Right atrium auricular region (tissue), 2 donors: ENCODE results near the gene LLGL1. TPM values are rescaled to one million over a fixed set of nuclear protein-coding genes. Genes with fewer than 3 reads are reported as not detected.

Experiments used
- DNase-seq: peaks from one replicate; pipeline ENCODE4 v3.0.0-alpha.2; 2019; ENCODE audit warnings: low spot score
- H3K27ac ChIP-seq, 2 donors: fragments of 200-600 bp; sonication (generic); 1 replicate in 1 of 2; 2 replicates in 1 of 2; pipeline ENCODE4 v1.5.1; 2016 to 2019
- H3K27me3 ChIP-seq, 2 donors: fragments of 200-600 bp; sonication (generic); one replicate each; pipeline versions ENCODE4 v1.5.1 to v1.6.0; 2017 to 2019
- H3K36me3 ChIP-seq: fragments of 200-600 bp; sonication (generic); one replicate; pipeline ENCODE4 v1.5.1; 2016
- H3K4me1 ChIP-seq, 2 donors: fragments of 200-600 bp; sonication (generic); one replicate each; pipeline versions ENCODE4 v1.5.1 to v1.6.0; 2017 to 2019
- H3K4me3 ChIP-seq, 2 donors: fragments of 200-600 bp; sonication (generic); 1 replicate in 1 of 2; 2 replicates in 1 of 2; pipeline ENCODE4 v1.5.1; 2017 to 2019; ENCODE audit warnings: mild to moderate bottlenecking in 1 of 2, moderate library complexity in 1 of 2
- H3K9me3 ChIP-seq, 2 donors: fragments of 200-600 bp; sonication (generic); one replicate each; pipeline ENCODE4 v1.5.1; 2019
- CTCF ChIP-seq, 2 donors: fragments of 200-600 bp; sonication (generic); IDR thresholded peaks; one replicate each; pipeline ENCODE4 v1.5.1; 2019; ENCODE audit warnings: antibody characterized with exemption in 2 of 2
- total RNA-seq, 2 donors: library from RNA; depleted of rRNA; stranded (reverse); fragments of >200 nt; gene quantifications; one replicate each; pipeline ENCODE4 v1.1.0, GENCODE V29; 2016

LLGL1 gene
- total RNA-seq, 2 donors from 2014 or later = 12.6 to 16.7 TPM

- H3K4me3 ChIP-seq = no peak overlapping the region
- no peak for TF ChIP-seq CTCF (IDR thresholded peaks at IDR 0.05)
- peaks cover 0 to 20% of the 10 kb centered on the region in 2 donors for H3K4me1 ChIP-seq
- no peaks in the 10 kb centered on the region for H3K9me3 ChIP-seq
- H3K27me3 ChIP-seq = no peaks in the 10 kb centered on the region
- DNase-seq = no peak
- peaks cover 10% of the 10 kb centered on the region for H3K36me3 ChIP-seq
- H3K27ac ChIP-seq = no peak overlapping the region
Measured at GRCh38 chr17:18234853-18235380, 9.5 kb downstream of the LLGL1 start.

- no peak for DNase-seq
- Histone ChIP-seq H3K36me3 (peaks cover 10% of the 10 kb centered on the region), H3K4me3 (no peak overlapping the region), H3K4me1 (peaks cover 0 to 22% of the 10 kb centered on the region in 2 donors), H3K9me3 (no peaks in the 10 kb centered on the region), H3K27ac (no peak overlapping the region), H3K27me3 (no peaks in the 10 kb centered on the region)
- TF ChIP-seq CTCF (IDR thresholded peaks at IDR 0.05) = no peak
Measured at GRCh38 chr17:18235743-18236256, 10.4 kb downstream of the LLGL1 start.

GRCh38 chr17:18236494-18236893 lies 11.1 kb downstream of the LLGL1 start:
- Histone ChIP-seq H3K9me3 (no peaks in the 10 kb centered on the region), H3K36me3 (peaks cover 10% of the 10 kb centered on the region), H3K27me3 (no peaks in the 10 kb centered on the region), H3K4me1 (peaks cover 0 to 22% of the 10 kb centered on the region in 2 donors), H3K27ac (no peak overlapping the region), H3K4me3 (no peak overlapping the region)
- no peak for TF ChIP-seq CTCF (IDR thresholded peaks at IDR 0.05)
- no peak for DNase-seq

GRCh38 chr17:18237461-18237860 lies 12.0 kb downstream of the LLGL1 start:
- Histone ChIP-seq H3K27me3 (no peaks in the 10 kb centered on the region), H3K4me3 (no peak overlapping the region), H3K27ac (no peak overlapping the region), H3K36me3 (peaks cover 10% of the 10 kb centered on the region), H3K9me3 (no peaks in the 10 kb centered on the region), H3K4me1 (peaks cover 0 to 22% of the 10 kb centered on the region in 2 donors)
- no peak for DNase-seq
- TF ChIP-seq CTCF (IDR thresholded peaks at IDR 0.05) = no peak

GRCh38 chr17:18238299-18238698 lies 12.9 kb downstream of the LLGL1 start:
- Histone ChIP-seq H3K4me1 (peaks cover 0 to 22% of the 10 kb centered on the region in 2 donors), H3K27ac (no peak overlapping the region), H3K36me3 (peaks cover 10% of the 10 kb centered on the region), H3K4me3 (no peak overlapping the region), H3K27me3 (no peaks in the 10 kb centered on the region), H3K9me3 (no peaks in the 10 kb centered on the region)
- TF ChIP-seq CTCF (IDR thresholded peaks at IDR 0.05) = no peak
- DNase-seq = no peak

- H3K4me1 ChIP-seq = peaks cover 0 to 20% of the 10 kb centered on the region in 2 donors
- no peak overlapping the region for H3K4me3 ChIP-seq
- no peak overlapping the region for H3K27ac ChIP-seq
- no peaks in the 10 kb centered on the region for H3K27me3 ChIP-seq
- peaks cover 15% of the 10 kb centered on the region for H3K36me3 ChIP-seq
- no peak for TF ChIP-seq CTCF (IDR thresholded peaks at IDR 0.05)
- DNase-seq = no peak
- H3K9me3 ChIP-seq = no peaks in the 10 kb centered on the region
Measured at GRCh38 chr17:18240449-18240848, 15.0 kb downstream of the LLGL1 start.
